Measurements from ENCODE around the gene CHRD. TPM values are rescaled to one million over a fixed set of nuclear protein-coding genes. Genes with fewer than 3 reads are reported as not detected.
"Not testable (repeated sequence)": the region's sequence is repeated elsewhere in the genome, so short reads cannot be mapped to it uniquely, and the experiment has no call there.

CHRD gene
- polyA plus RNA-seq (ENCODE audit: insufficient read length), result 10.6 TPM
- long read RNA-seq, donor 1, partial matches to known transcripts, result 0 of 3 reads
- long read RNA-seq, donor 1, other reads (novel, unspliced or antisense), result 0 of 3 reads
- long read RNA-seq, donor 2, partial matches to known transcripts, result 0 of 2 reads
- long read RNA-seq, donor 2, other reads (novel, unspliced or antisense), result 0 of 2 reads
- long read RNA-seq, donor 3, result 0 reads
- long read RNA-seq, donor 4, result 0 reads
- long read RNA-seq, donor 5, partial matches to known transcripts, result 8 of 9 reads
- long read RNA-seq, donor 5, other reads (novel, unspliced or antisense), result 0 of 9 reads
- long read RNA-seq, donor 6, partial matches to known transcripts, result 0 of 1 reads
- long read RNA-seq, donor 6, other reads (novel, unspliced or antisense), result 0 of 1 reads
- long read RNA-seq, donor 7, partial matches to known transcripts, result 0 of 2 reads
- long read RNA-seq, donor 7, other reads (novel, unspliced or antisense), result 0 of 2 reads
- long read RNA-seq, donor 8, result 0 reads

DNA sequence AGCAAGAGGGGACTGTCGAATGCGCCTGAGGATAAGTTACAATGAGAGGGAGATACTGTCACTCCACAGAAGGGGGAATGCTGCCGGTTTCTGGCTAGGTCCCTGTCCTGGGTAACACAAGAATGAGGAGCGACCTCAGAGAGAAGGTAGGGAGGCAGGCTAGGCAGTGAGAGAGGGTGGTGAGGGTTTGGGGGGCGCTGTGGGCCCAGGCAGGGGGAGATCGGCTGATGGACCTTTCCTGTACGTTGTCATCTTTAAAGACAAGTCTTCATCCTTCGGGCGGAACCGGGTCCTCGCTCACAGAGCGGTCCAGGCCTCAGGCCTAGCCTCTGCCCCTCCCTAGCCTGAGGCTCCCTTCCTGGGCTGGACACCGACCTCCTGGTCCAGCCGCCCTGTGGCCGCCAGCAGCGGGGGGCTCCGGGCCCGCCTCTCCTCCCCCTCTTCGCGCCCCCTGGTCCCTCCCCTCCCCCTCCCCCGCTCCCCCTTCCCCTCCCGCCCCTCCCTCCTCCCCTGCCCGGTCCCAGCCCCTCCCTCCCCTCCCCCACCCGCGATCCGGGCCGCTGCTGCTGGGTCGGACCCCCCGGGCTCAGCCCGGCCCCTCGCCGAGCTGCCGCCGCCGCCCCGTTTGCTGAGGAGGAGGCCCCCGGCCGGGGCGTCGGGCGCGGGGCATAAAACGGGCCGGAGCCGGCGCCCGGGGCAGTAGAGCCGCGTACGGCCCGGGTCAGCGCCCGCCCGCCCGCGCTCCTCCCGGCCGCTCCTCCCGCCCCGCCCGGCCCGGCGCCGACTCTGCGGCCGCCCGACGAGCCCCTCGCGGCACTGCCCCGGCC lies at the start of gene CHRD:
CHRD (plus strand) TSS at position 697 of the 827 bp plus-strand sequence. CDS start 265 bp downstream, outside the sequence.
- no peak for DNase-seq

DNA sequence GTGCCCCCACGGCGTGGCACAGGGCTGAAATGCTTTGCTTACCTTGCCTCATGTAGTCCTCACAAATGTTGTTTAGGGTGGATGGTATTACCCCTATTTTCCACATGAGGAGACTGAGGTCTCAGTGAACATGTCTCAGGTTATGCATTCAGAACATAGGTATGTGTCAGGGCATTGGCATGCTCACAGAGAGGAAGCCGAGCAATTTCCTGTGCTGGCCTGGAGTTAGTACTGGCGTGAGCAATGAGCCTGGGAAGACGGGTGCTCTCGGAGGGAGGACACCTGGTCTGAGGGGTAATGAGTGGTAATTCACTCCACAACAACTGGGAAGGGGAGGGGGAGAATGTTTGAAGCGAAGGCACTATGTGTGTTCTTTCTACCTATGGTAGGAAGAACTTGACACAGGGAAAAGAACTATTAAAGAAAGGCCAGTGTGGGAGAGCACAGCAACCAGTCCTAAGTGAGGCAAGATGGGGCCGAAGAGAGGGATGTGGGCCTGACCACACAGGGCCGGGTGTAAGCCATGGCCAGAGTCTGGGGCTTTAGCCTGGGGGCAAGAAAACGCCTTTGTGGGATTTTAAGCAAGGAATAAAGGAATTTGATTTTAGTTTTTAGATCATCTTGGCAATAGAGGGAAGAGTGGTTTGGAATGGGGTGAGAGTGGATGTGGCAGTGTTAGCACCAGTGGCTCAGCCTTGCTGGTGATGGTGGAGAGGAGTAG lies 47.3 kb upstream of the CHRD start:
- no peak for DNase-seq

DNA sequence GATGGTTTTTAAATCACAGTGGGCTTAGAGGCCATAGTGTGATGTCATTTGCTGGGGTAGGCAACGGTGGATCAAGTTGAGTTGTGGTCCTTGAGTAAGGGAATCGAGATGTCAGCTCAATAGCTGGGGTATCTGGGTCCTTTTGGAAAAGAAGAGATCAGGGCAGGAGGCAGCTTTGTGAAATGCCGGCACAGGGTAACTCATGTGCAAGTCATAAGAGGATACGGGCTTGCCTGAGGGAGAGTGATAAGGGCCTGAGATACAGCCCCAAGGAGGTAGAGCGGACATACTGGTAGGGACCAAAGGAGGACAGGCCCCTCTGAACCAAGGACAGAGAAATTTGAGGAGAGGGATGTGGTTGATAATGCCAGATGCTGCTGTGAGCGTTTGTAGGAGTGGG lies 46.7 kb upstream of the CHRD start:
- no peak for DNase-seq

DNA sequence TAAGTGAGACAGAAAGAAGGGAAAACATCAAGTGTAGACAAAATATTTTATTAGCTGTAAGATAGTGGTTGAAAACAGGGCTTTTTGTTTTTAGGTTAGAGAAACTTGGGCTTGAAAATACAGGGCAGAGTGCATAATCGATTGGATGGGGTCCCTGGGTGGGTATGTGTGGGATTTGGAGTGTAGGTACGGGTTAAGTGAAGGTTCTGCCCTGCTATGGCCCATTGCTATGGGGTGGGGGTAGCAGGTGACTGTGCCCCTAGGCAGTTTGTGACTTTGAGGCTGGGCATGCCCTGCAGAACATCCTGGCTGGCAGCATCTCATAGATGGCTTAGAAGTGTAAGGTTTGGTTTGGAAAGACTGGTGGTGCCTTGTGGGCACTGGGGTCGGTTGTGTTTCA lies 46.2 kb upstream of the CHRD start:
- DNase-seq, result no peak

DNA sequence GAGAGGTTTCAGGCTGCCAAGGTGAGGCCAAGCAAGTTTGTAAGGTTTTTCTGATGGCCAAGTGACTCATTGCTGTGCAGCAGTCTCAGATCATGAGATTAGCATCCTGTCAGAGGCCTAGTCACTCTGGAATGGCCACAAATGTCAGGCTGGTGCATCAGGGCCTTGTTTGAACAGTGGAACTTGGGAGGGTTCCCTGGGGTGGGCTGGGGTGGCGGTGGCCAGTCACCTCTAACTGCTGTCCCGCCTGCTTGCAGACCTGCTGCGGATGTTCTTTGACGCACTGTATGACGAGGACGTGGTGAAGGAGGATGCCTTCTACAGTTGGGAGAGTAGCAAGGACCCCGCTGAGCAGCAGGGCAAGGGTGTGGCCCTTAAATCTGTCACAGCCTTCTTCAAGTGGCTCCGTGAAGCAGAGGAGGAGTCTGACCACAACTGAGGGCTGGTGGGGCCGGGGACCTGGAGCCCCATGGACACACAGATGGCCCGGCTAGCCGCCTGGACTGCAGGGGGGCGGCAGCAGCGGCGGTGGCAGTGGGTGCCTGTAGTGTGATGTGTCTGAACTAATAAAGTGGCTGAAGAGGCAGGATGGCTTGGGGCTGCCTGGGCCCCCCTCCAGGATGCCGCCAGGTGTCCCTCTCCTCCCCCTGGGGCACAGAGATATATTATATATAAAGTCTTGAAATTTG lies 45.2 kb upstream of the CHRD start:
- DNase-seq, result no peak

DNA sequence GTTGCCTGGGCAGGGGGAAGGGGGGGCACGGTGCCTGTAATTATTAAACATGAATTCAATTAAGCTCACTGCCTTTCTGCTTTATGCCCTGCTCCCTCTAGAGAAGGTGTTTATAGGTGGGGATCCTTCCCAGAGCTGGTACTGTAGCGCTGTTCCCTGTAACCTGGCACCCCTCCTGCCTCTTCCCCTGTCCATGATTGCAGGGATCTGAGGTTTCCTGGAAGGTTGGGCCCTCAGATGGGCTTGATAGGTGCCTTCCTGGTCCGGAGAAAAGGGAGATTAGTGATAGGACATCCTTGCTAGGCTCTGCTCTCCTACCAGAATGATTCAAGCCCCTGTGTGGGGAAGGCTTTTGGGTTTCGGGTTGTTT lies 44.6 kb upstream of the CHRD start:
- DNase-seq, result no peak

DNA sequence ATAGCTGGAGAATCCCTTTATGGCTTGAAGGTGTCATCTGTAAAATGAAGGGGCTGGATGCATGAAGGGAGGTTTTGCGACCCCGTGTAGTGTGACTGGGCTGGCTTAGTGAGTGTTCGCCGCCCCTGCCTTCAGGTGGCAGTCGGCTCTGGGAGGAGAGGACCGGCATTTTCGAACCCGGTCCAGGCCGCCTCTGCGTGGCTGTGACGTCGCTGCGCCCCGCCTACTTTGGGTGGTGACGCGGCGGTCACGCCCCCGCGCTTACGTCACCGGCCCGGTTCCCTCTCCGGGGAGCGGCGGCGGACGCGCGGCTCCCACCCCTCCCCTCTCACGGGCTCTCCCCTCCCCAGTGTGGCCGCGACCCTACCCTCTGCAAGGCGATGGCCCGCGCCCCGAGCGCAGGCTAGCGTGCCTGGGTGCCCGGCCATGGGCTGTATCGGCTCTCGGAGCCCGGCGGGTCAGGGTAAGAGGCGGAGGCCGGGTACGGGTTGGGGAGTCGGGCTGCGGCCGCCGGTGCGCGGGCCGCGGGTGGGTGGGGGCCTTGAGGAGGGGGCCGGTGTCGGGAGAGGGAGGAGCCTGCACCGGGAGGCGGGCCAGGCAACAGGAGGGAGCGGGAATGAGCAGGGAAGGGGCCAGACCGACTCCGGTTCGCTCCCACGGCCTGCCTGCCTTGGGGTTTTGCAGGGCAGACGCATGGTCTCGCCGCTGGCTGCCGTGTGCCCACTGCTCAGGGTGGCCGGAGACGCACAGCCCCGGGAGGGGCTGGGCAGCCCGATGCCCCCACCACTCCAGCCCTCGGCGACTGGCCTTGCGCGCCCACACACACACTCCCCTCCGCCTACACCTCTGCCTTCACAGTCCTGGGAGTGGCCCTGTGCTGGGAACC lies 44.0 kb upstream of the CHRD start:
- peak; percentile 73 for DNase-seq

DNA sequence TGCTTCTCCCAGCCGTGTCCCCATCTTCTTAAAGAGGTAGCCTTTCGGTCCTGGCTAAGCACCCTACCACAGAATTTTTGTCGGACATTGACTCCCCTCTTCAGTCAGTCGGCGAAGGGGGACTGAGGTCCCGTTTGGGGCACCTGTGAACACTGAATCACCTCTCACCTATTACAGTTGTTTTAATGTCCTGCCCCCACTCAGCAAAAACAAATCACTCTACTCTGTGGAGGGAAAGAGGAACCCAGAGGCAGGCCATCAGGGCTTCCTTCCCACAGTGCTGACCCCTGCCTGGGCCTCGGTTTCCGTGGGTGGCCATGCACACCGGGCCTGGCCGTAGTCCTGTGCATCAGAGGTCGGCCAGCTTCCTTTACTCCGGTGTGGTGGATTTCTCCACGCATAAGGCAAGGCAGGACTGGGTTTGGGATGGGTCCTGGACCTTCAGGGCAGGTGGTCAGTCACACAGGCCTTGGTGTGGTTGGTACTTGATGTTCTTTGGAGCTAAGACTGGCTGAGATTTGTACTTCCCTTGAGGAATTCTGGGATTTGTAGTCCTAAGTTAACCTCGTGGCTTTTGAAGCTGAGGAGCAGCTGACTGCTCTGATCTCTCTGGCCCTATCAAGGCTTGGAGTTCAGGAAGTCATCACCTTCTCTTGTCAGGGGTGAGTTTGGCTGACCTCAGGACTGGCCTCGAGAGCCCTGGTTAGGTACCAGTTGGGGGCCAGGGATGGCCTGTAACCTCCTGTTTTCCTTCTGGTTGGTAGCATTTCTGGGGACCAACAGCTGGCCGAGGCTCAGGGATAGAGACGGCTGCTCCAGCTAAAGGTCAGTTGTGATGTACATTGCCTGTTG lies 43.1 kb upstream of the CHRD start:
- DNase-seq, result peak; percentile 50

DNA sequence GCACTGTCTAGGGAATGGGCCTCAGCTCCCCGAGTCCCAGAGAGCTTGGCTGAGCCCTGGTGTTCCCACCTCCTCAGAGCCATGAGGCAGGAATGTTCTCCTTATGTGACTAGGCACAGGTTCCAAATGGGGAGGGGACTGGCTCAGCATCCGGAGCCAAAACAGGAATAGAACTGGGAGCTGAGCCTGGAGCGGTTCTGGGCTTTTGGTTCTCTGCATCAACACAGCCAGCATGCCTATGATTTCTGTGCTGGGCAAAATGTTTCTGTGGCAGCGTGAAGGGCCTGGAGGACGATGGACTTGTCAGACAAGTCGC lies 42.5 kb upstream of the CHRD start, which contains the start of gene FAM131A:
FAM131A (plus strand) TSS at position 202 of the 316 bp plus-strand sequence; CDS start at position 233, 31 bp downstream.
- no peak for DNase-seq

DNA sequence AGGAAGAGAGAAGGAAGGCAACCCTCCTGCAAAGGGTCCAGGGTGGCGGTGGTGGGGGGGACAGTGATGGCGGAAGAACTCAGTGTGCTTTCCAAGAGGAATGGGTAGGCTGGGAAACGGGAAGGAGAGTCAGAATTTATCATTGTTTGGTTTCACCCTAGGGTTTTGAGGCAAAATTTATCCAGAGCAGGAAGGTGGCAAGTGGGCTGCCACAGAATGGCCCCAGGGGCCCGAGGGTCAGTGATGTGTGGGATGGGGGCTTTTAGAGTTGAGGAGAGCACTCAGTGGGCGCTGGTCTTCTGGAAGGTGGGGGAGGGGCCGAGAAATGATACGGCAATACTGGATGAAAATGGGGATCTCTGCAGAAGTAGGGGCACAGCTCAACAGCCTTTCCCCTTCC lies 41.9 kb upstream of the CHRD start:
- DNase-seq, result no peak

DNA sequence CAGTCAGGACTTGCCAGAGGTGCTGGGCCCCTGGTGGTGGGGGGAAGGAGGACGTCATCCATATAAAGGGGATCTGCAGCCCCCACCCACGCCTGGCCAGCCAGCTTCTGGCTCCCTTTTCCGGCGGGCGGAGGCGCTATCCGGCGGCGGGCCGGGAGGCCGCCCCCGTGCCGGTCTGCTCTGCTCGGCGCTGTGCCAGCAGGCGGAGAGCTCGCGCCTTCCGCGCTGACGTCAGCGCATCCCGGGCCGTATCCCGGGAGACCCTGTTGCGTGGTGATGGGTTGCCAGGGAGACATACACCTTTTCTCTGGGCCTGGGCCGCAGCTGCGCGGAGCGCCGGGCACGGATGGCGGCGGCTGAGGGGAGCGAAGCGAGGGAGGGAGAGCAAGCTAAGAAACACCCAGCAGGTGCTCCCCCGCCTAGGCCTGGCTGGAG lies 41.3 kb upstream of the CHRD start:
- peak; percentile 83 for DNase-seq

DNA sequence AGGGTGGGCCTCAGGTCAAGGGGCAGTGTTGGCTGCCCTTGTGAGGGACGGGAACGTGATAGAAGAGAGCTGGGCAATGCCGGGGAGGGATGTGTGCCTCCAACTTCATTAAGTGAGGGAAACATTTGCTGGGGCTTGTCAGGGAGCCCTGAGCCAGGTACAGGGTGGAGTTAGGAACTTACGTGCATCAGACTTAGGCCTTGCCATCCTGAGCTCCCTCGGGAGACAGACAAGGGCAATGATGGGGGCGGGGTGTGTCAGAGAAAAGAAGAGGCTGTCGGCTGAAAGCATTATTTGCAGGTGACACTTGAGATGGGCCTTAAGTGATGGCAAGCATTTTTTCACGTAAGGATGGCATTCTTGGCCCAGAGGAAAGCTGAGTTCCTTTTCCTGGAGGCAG lies 40.9 kb upstream of the CHRD start:
- no peak for DNase-seq

DNA sequence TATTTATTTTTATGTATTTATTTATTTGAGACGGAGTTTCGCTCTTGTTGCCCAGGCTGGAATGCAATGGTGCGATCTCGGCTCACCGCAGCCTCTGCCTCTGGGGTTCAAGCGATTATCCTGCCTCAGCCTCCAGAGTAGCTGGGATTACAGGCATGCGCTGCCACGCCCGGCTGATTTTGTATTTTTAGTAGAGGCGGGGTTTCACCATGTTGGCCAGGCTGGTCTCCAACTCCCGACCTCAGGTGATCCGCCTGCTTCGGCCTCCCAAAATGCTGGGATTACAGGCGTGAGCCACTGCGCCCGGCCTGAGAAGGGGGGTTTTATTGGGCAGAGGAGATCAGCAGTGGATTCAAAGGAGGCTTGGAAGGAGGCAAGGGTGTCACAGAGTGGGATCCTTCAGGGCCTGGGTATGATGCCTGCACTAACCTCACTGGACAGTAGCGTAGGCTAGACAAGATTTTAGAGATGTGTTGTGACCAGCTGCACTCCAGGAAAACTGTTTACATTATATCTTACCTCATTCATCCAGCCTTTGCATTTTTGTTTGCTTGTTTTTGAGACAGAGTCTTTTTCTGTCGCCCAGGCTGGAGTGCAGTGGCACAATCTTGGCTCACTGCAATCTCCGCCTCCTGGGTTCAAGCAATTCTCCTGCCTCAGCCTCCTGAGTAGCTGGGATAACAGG lies 40.3 kb upstream of the CHRD start:
- not testable (repeated sequence) for DNase-seq

DNA sequence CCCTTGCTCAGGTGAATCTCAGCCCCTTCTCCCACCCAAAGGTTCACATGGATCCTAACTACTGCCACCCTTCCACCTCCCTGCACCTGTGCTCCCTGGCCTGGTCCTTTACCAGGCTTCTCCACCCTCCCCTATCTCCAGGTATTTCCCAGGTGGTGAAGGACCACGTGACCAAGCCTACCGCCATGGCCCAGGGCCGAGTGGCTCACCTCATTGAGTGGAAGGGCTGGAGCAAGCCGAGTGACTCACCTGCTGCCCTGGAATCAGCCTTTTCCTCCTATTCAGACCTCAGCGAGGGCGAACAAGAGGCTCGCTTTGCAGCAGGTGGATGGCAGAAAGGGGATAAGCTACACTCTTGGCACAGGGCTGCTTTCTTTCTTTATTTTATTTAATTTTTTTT lies 37.9 kb upstream of the CHRD start:
- DNase-seq, result no peak

DNA sequence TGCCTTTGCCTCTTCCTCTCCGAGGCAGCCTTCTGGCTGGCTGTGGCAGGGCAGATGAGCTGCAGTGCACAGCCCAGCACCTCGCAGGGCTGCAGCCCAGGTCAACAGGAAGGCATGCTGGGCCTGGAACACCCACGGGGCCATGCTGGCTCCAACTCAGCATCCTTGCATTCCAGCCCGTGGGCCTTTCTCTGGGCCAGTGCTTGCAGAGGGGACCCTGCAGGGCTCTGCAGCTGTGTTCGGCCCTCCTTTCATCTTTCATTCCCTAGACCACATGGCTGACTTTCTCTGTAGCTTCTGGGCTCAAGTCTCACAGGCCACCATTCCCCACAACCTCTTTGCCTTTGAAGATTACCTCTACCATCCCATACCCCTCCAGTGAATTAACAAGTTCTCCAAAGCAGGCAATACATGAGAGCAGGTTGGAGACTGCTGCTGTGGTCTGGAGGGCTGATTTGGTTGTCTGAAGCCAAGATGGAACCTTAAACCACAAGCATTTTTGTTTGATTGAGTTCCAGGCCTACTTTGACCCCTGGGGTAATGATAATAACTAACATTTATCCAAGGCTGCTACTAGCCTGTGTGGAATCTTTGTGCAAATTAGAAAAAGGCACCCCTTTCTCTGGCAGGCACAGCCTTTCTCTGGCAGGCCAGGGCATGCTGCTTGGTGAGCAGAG lies 36.5 kb upstream of the CHRD start:
- DNase-seq, result no peak

DNA sequence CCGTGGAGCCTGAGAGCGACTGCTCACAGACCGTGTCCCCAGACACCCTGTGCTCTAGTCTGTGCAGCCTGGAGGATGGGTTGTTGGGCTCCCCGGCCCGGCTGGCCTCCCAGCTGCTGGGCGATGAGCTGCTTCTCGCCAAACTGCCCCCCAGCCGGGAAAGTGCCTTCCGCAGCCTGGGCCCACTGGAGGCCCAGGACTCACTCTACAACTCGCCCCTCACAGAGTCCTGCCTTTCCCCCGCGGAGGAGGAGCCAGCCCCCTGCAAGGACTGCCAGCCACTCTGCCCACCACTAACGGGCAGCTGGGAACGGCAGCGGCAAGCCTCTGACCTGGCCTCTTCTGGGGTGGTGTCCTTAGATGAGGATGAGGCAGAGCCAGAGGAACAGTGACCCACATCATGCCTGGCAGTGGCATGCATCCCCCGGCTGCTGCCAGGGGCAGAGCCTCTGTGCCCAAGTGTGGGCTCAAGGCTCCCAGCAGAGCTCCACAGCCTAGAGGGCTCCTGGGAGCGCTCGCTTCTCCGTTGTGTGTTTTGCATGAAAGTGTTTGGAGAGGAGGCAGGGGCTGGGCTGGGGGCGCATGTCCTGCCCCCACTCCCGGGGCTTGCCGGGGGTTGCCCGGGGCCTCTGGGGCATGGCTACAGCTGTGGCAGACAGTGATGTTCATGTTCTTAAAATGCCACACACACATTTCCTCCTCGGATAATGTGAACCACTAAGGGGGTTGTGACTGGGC lies 35.1 kb upstream of the CHRD start:
- no peak for DNase-seq

DNA sequence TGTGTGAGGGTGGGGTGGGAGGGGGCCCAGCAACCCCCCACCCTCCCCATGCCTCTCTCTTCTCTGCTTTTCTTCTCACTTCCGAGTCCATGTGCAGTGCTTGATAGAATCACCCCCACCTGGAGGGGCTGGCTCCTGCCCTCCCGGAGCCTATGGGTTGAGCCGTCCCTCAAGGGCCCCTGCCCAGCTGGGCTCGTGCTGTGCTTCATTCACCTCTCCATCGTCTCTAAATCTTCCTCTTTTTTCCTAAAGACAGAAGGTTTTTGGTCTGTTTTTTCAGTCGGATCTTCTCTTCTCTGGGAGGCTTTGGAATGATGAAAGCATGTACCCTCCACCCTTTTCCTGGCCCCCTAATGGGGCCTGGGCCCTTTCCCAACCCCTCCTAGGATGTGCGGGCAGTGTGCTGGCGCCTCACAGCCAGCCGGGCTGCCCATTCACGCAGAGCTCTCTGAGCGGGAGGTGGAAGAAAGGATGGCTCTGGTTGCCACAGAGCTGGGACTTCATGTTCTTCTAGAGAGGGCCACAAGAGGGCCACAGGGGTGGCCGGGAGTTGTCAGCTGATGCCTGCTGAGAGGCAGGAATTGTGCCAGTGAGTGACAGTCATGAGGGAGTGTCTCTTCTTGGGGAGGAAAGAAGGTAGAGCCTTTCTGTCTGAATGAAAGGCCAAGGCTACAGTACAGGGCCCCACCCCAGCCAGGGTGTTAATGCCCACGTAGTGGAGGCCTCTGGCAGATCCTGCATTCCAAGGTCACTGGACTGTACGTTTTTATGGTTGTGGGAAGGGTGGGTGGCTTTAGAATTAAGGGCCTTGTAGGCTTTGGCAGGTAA lies 34.3 kb upstream of the CHRD start:
- DNase-seq, result peak; percentile 66

All from left kidney (tissue), 8 donors.